PC-9 (cell line): Measurements from ENCODE around the gene KRTAP10-1.

Experiments used
- EZH2 ChIP-seq: fragments of 200-600 bp; sonication (generic); IDR thresholded peaks from 2 replicates; pipeline ENCODE4 v1.8.0; 2017; ENCODE audit warnings: antibody characterized with exemption, low read depth
- TF ChIP-seq, protein P1 (sequence below): fragments of 200-600 bp; sonication (generic); conservative IDR thresholded peaks from 2 replicates; pipeline ENCODE4 v1.6.1; 2017; ENCODE audit warnings: mixed run types, antibody characterized with exemption, mild to moderate bottlenecking, moderate library complexity

DNA sequence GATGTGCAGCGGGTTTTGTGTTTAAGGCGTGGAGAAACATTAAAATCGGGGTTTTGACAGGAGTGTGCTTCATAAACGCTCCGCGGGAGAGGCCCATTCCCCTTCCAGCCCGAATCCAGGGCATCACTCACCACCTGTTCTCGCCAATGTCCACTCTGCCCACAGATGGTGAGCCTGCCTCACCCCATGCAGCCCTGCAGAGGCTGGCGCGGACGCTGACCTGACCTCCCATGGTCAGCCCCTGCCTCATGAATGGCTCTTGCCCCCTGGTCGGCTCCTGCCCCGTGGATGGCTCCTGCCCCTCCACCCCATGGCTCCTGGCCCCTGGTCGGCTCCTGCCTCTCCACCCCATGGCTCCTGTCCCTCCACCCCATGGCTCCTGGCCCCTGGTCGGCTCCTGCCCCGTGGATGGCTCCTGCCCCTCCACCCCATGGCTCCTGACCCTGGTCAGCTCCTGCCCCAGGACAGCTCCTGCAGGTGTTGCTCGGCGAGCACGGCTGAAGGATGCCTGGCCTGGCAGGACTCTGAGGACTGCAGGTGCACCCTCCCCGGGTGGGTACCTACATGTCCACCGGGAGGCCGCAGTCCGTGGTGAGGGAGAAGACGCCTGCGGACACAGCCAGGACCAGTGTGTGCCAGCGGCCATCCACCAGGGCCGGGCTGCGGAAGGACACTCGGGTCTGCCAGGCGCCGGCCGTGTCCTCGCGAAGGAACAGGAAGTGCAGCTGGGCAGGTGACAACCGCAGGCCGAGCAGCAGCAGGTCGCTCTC lies 6.7 kb downstream of the KRTAP10-1 start:
- TF ChIP-seq, protein P1, sequence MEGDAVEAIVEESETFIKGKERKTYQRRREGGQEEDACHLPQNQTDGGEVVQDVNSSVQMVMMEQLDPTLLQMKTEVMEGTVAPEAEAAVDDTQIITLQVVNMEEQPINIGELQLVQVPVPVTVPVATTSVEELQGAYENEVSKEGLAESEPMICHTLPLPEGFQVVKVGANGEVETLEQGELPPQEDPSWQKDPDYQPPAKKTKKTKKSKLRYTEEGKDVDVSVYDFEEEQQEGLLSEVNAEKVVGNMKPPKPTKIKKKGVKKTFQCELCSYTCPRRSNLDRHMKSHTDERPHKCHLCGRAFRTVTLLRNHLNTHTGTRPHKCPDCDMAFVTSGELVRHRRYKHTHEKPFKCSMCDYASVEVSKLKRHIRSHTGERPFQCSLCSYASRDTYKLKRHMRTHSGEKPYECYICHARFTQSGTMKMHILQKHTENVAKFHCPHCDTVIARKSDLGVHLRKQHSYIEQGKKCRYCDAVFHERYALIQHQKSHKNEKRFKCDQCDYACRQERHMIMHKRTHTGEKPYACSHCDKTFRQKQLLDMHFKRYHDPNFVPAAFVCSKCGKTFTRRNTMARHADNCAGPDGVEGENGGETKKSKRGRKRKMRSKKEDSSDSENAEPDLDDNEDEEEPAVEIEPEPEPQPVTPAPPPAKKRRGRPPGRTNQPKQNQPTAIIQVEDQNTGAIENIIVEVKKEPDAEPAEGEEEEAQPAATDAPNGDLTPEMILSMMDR: no peak
- no peak for TF ChIP-seq EZH2
